H1 (cell line): ENCODE data around the gene CD99. TPM values are rescaled to one million over a fixed set of nuclear protein-coding genes. Genes with fewer than 3 reads are reported as not detected.

Experiments
- BACH1 ChIP-seq: IDR thresholded peaks from 2 replicates; pipeline ENCODE4 v1.6.1; 2012; ENCODE audit warnings: low read length, improper control_type of control experiment
- BCL11A ChIP-seq, 2 experiments: IDR thresholded peaks; one replicate each; pipeline ENCODE4 v1.6.1; 2011; ENCODE audit warnings: low read depth in 2 of 2, low read length in 2 of 2, mild to moderate bottlenecking in 2 of 2
- CREB1 ChIP-seq: IDR thresholded peaks from 2 replicates; pipeline ENCODE4 v1.6.1; 2012; ENCODE audit warnings: inconsistent platforms
- E2F6 ChIP-seq: IDR thresholded peaks from 2 replicates; pipeline ENCODE4 v1.6.1; 2012; ENCODE audit warnings: inconsistent platforms
- GTF2F1 ChIP-seq: IDR thresholded peaks from 2 replicates; pipeline ENCODE4 v1.6.1; 2012; ENCODE audit warnings: low read depth, low read length, improper control_type of control experiment, borderline replicate concordance
- JUN ChIP-seq: IDR thresholded peaks from 2 replicates; pipeline ENCODE4 v1.6.1; 2011; ENCODE audit warnings: low read depth, mild to moderate bottlenecking, improper control_type of control experiment, low read length
- POLR2A ChIP-seq, 2 experiments: IDR thresholded peaks; 1 replicate in 1 of 2; 2 replicates in 1 of 2; pipeline ENCODE4 v1.6.1; 2011; ENCODE audit warnings: low read depth in 2 of 2, low read length in 2 of 2, mild to moderate bottlenecking in 2 of 2; ENCODE audit errors: control extremely low read depth in 1 of 2
- POU5F1 ChIP-seq: IDR thresholded peaks from 2 replicates; pipeline ENCODE4 v1.6.1; 2011; ENCODE audit warnings: low read depth, mild to moderate bottlenecking, low read length, moderate library complexity
- RAD21 ChIP-seq, 2 experiments: IDR thresholded peaks in 1 of 2; conservative IDR thresholded peaks in 1 of 2; 2 replicates each; pipeline ENCODE4 v1.6.1; 2011; ENCODE audit warnings: low read depth in 2 of 2, low read length in 2 of 2, improper control_type of control experiment in 1 of 2, inconsistent platforms in 1 of 2, mild to moderate bottlenecking in 1 of 2, moderate library complexity in 1 of 2
- RXRA ChIP-seq: IDR thresholded peaks from 2 replicates; pipeline ENCODE4 v1.6.1; 2011; ENCODE audit warnings: low read depth, mild to moderate bottlenecking, low read length, moderate library complexity; ENCODE audit not compliant: insufficient read depth
- YY1 ChIP-seq: IDR thresholded peaks from 2 replicates; pipeline ENCODE4 v1.6.1; 2011; ENCODE audit warnings: low read depth, mild to moderate bottlenecking, low read length
- polyA plus RNA-seq, 7 experiments: library from polyadenylated mRNA; depleted of rRNA in 3 of 7; stranded (reverse) in 5 of 7; unstranded in 2 of 7; fragments of >200 nt in 5 of 7; fragments of 200-250 nt in 2 of 7; gene quantifications; 1 replicate in 5 of 7; 2 replicates in 1 of 7; 4 replicates in 1 of 7; pipeline versions ENCODE4 v1.2.1 to v1.2.3, GENCODE V29; 2011 to 2013; ENCODE audit warnings: missing spikeins in 2 of 7, mixed read lengths in 2 of 7
- total RNA-seq: library from RNA; stranded (reverse); fragmentation: NEBNext Ultra II Directional; extraction: Animal tissue kit (Norgen Biotek cat#: 25700); gene quantifications from 2 replicates; pipeline ENCODE4 v1.2.1, GENCODE V29; 2021
- TF ChIP-seq, protein P1 (sequence below): fragments of 300-600 bp; sonication (generic); IDR thresholded peaks from 2 replicates; pipeline ENCODE4 v1.7.1; 2012; ENCODE audit warnings: low read length, moderate library complexity, mild to moderate bottlenecking, inconsistent platforms; ENCODE audit not compliant: insufficient replicate concordance

The CD99 gene
- total and polyA plus RNA-seq, 2 of the 8 experiments (the other 6 are each of a cell fraction or from before 2014, with no cell fraction given), result 30.1 to 47.8 TPM

GRCh38 chrX:2662586-2662985, 28.5 kb upstream of the CD99 start (continued):
- TF ChIP-seq, protein P1, sequence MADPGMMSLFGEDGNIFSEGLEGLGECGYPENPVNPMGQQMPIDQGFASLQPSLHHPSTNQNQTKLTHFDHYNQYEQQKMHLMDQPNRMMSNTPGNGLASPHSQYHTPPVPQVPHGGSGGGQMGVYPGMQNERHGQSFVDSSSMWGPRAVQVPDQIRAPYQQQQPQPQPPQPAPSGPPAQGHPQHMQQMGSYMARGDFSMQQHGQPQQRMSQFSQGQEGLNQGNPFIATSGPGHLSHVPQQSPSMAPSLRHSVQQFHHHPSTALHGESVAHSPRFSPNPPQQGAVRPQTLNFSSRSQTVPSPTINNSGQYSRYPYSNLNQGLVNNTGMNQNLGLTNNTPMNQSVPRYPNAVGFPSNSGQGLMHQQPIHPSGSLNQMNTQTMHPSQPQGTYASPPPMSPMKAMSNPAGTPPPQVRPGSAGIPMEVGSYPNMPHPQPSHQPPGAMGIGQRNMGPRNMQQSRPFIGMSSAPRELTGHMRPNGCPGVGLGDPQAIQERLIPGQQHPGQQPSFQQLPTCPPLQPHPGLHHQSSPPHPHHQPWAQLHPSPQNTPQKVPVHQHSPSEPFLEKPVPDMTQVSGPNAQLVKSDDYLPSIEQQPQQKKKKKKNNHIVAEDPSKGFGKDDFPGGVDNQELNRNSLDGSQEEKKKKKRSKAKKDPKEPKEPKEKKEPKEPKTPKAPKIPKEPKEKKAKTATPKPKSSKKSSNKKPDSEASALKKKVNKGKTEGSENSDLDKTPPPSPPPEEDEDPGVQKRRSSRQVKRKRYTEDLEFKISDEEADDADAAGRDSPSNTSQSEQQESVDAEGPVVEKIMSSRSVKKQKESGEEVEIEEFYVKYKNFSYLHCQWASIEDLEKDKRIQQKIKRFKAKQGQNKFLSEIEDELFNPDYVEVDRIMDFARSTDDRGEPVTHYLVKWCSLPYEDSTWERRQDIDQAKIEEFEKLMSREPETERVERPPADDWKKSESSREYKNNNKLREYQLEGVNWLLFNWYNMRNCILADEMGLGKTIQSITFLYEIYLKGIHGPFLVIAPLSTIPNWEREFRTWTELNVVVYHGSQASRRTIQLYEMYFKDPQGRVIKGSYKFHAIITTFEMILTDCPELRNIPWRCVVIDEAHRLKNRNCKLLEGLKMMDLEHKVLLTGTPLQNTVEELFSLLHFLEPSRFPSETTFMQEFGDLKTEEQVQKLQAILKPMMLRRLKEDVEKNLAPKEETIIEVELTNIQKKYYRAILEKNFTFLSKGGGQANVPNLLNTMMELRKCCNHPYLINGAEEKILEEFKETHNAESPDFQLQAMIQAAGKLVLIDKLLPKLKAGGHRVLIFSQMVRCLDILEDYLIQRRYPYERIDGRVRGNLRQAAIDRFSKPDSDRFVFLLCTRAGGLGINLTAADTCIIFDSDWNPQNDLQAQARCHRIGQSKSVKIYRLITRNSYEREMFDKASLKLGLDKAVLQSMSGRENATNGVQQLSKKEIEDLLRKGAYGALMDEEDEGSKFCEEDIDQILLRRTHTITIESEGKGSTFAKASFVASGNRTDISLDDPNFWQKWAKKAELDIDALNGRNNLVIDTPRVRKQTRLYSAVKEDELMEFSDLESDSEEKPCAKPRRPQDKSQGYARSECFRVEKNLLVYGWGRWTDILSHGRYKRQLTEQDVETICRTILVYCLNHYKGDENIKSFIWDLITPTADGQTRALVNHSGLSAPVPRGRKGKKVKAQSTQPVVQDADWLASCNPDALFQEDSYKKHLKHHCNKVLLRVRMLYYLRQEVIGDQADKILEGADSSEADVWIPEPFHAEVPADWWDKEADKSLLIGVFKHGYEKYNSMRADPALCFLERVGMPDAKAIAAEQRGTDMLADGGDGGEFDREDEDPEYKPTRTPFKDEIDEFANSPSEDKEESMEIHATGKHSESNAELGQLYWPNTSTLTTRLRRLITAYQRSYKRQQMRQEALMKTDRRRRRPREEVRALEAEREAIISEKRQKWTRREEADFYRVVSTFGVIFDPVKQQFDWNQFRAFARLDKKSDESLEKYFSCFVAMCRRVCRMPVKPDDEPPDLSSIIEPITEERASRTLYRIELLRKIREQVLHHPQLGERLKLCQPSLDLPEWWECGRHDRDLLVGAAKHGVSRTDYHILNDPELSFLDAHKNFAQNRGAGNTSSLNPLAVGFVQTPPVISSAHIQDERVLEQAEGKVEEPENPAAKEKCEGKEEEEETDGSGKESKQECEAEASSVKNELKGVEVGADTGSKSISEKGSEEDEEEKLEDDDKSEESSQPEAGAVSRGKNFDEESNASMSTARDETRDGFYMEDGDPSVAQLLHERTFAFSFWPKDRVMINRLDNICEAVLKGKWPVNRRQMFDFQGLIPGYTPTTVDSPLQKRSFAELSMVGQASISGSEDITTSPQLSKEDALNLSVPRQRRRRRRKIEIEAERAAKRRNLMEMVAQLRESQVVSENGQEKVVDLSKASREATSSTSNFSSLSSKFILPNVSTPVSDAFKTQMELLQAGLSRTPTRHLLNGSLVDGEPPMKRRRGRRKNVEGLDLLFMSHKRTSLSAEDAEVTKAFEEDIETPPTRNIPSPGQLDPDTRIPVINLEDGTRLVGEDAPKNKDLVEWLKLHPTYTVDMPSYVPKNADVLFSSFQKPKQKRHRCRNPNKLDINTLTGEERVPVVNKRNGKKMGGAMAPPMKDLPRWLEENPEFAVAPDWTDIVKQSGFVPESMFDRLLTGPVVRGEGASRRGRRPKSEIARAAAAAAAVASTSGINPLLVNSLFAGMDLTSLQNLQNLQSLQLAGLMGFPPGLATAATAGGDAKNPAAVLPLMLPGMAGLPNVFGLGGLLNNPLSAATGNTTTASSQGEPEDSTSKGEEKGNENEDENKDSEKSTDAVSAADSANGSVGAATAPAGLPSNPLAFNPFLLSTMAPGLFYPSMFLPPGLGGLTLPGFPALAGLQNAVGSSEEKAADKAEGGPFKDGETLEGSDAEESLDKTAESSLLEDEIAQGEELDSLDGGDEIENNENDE, result no peak
- TF ChIP-seq YY1 (no peak), POU5F1 (no peak), CREB1 (no peak), RXRA (no peak), POLR2A (IDR thresholded peaks at IDR 0.05; ENCODE audit: control extremely low read depth in 1 of 2, low read depth in 2 of 2, low read length in 2 of 2) (no peak), BACH1 (no peak), GTF2F1 (no peak), E2F6 (no peak), JUN (no peak), BCL11A (IDR thresholded peaks at IDR 0.05; ENCODE audit: low read depth in 2 of 2, low read length in 2 of 2) (no peak), RAD21 (IDR thresholded peaks at IDR 0.05 in 1 of 2, conservative IDR thresholded peaks at IDR 0.05 in 1 of 2; ENCODE audit: low read depth in 2 of 2, low read length in 2 of 2) (no peak)
